Measurements from ENCODE around the gene RAB12.

DNA sequence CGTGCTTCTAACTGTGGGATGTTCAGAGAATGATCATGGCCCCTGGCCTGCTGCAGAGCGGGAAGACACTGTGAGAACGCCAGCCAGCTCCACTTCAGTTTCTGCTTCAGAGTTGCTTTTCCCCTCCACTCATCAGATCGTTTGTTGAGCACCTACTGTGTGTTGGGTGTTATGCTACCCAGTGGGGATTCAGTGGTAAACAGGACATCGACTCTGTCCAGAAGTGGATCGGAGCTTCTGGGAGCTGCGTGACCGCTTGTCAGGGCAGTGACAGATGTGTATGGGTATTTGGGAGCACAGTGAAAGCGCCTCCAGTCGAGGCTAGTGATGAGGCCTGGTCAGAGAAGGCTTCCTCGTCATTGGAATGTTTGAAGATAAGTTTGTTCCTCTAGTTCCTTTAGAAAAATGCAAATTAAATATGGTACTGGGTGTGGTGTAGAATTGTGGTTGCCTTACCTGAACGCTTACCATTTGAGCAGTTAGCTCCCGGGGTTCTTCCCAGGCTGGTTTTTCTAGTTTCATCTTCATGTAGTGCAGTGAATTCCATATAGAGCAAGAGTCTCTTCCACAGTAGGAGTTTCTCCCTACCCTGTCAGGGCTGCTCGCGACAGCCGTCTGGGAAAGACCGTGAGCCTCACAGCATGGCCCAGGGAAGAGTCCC, 2.8 kb downstream of the RAB12 start:
- TF ChIP-seq, protein P1, sequence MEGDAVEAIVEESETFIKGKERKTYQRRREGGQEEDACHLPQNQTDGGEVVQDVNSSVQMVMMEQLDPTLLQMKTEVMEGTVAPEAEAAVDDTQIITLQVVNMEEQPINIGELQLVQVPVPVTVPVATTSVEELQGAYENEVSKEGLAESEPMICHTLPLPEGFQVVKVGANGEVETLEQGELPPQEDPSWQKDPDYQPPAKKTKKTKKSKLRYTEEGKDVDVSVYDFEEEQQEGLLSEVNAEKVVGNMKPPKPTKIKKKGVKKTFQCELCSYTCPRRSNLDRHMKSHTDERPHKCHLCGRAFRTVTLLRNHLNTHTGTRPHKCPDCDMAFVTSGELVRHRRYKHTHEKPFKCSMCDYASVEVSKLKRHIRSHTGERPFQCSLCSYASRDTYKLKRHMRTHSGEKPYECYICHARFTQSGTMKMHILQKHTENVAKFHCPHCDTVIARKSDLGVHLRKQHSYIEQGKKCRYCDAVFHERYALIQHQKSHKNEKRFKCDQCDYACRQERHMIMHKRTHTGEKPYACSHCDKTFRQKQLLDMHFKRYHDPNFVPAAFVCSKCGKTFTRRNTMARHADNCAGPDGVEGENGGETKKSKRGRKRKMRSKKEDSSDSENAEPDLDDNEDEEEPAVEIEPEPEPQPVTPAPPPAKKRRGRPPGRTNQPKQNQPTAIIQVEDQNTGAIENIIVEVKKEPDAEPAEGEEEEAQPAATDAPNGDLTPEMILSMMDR (conservative IDR thresholded peaks at IDR 0.05; ENCODE audit: low read depth, low read length), result no peak
- no peak for TF ChIP-seq EZH2 (IDR thresholded peaks at IDR 0.05; ENCODE audit: borderline replicate concordance, low read depth, low read length, poor library complexity, severe bottlenecking)

All from A673 (cell line).